HL-60 (cell line): Measurements from ENCODE around the gene RPL10A.
"Not testable (repeated sequence)": the region's sequence is repeated elsewhere in the genome, so short reads cannot be mapped to it uniquely, and the experiment has no call there.

Experiments used
- DNase-seq, 2 experiments: peaks; one replicate each; pipeline ENCODE4 v3.0.0-alpha.2; 2010 to 2020; ENCODE audit warnings: low read depth in 1 of 2, low spot score in 1 of 2
- H3K27ac ChIP-seq: fragments of 250-450 bp; sonication (Bioruptor Pico); replicated peaks from 2 replicates; pipeline ENCODE4 v1.5.1; 2020; ENCODE audit warnings: mild to moderate bottlenecking, moderate library complexity
- H3K27me3 ChIP-seq: fragments of 250-450 bp; sonication (Bioruptor Pico); 2 replicates; pipeline ENCODE4 v1.5.1; 2021; ENCODE audit warnings: mild to moderate bottlenecking, moderate library complexity; ENCODE audit not compliant: insufficient read depth, poor library complexity, severe bottlenecking
- H3K4me3 ChIP-seq: replicated peaks from 2 replicates; pipeline ENCODE4 v1.5.1; 2011; ENCODE audit warnings: mild to moderate bottlenecking, control low read depth, low read length; ENCODE audit not compliant: insufficient read depth
- GABPA ChIP-seq: IDR thresholded peaks from 2 replicates; pipeline ENCODE4 v1.6.1; 2012; ENCODE audit warnings: low read depth
- POLR2AphosphoS5 ChIP-seq: IDR thresholded peaks from 2 replicates; pipeline ENCODE4 v1.6.1; 2012; ENCODE audit warnings: low read depth
- SPI1 ChIP-seq: IDR thresholded peaks from 2 replicates; pipeline ENCODE4 v1.6.1; 2012; ENCODE audit warnings: low read depth, mild to moderate bottlenecking, borderline replicate concordance
- TF ChIP-seq, protein P1 (sequence below): IDR thresholded peaks from 2 replicates; pipeline ENCODE4 v1.6.1; 2012; ENCODE audit warnings: low read depth; ENCODE audit not compliant: insufficient replicate concordance
- TF ChIP-seq, protein P2 (sequence below): IDR thresholded peaks from one replicate; pipeline ENCODE4 v1.5.1; 2011; ENCODE audit warnings: low read length, control low read depth, inconsistent platforms; ENCODE audit not compliant: insufficient read depth

Gene RPL10A

GRCh38 chr6:35435074-35435837 is 32.9 kb upstream of the RPL10A start:
- Histone ChIP-seq H3K4me3 (no peak overlapping the region), H3K27me3 (no peaks in the 10 kb centered on the region), H3K27ac (no peak overlapping the region)
- TF ChIP-seq, protein P1, sequence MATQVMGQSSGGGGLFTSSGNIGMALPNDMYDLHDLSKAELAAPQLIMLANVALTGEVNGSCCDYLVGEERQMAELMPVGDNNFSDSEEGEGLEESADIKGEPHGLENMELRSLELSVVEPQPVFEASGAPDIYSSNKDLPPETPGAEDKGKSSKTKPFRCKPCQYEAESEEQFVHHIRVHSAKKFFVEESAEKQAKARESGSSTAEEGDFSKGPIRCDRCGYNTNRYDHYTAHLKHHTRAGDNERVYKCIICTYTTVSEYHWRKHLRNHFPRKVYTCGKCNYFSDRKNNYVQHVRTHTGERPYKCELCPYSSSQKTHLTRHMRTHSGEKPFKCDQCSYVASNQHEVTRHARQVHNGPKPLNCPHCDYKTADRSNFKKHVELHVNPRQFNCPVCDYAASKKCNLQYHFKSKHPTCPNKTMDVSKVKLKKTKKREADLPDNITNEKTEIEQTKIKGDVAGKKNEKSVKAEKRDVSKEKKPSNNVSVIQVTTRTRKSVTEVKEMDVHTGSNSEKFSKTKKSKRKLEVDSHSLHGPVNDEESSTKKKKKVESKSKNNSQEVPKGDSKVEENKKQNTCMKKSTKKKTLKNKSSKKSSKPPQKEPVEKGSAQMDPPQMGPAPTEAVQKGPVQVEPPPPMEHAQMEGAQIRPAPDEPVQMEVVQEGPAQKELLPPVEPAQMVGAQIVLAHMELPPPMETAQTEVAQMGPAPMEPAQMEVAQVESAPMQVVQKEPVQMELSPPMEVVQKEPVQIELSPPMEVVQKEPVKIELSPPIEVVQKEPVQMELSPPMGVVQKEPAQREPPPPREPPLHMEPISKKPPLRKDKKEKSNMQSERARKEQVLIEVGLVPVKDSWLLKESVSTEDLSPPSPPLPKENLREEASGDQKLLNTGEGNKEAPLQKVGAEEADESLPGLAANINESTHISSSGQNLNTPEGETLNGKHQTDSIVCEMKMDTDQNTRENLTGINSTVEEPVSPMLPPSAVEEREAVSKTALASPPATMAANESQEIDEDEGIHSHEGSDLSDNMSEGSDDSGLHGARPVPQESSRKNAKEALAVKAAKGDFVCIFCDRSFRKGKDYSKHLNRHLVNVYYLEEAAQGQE: no peak
- TF ChIP-seq GABPA: no peak
- no peak for TF ChIP-seq SPI1
- TF ChIP-seq, protein P2, sequence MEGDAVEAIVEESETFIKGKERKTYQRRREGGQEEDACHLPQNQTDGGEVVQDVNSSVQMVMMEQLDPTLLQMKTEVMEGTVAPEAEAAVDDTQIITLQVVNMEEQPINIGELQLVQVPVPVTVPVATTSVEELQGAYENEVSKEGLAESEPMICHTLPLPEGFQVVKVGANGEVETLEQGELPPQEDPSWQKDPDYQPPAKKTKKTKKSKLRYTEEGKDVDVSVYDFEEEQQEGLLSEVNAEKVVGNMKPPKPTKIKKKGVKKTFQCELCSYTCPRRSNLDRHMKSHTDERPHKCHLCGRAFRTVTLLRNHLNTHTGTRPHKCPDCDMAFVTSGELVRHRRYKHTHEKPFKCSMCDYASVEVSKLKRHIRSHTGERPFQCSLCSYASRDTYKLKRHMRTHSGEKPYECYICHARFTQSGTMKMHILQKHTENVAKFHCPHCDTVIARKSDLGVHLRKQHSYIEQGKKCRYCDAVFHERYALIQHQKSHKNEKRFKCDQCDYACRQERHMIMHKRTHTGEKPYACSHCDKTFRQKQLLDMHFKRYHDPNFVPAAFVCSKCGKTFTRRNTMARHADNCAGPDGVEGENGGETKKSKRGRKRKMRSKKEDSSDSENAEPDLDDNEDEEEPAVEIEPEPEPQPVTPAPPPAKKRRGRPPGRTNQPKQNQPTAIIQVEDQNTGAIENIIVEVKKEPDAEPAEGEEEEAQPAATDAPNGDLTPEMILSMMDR: no peak
- no peak for TF ChIP-seq POLR2AphosphoS5
- DNase-seq: no peak

GRCh38 chr6:35436071-35436857 is 31.9 kb upstream of the RPL10A start:
- DNase-seq: no peak
- no peak overlapping the region for H3K27ac ChIP-seq
- no peaks in the 10 kb centered on the region for H3K27me3 ChIP-seq
- TF ChIP-seq, protein P2: no peak
- TF ChIP-seq SPI1: no peak
- no peak overlapping the region for H3K4me3 ChIP-seq

- not testable (repeated sequence) for H3K27ac ChIP-seq, DNase-seq, H3K27me3 ChIP-seq, H3K4me3 ChIP-seq
These were observed 29.7 kb upstream of the RPL10A start for GRCh38 chr6:35438378-35439065.

DNA sequence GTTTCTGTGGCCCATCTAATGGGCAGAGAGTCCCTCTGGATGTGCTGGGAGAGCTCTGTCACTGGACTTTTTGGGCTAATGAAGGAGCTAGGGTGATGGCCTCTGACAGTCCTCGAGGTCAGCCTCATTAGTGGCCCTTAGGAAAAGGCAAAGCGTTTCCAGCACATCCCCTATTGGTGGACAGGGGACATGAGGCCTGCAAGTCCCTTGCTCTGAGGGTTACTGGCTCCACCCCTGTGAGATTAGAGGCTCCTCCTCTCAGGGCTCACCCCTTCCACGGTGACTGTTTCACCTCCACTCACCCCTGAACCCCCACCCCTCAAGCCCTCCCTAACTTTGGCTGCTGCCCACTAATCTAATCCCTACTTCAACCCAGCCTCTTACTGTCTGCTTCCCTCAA is 28.9 kb upstream of the RPL10A start:
- Histone ChIP-seq H3K4me3 (no peak overlapping the region), H3K27ac (no peak overlapping the region), H3K27me3 (no peaks in the 10 kb centered on the region)
- DNase-seq: no peak
- TF ChIP-seq, protein P2: no peak

DNA sequence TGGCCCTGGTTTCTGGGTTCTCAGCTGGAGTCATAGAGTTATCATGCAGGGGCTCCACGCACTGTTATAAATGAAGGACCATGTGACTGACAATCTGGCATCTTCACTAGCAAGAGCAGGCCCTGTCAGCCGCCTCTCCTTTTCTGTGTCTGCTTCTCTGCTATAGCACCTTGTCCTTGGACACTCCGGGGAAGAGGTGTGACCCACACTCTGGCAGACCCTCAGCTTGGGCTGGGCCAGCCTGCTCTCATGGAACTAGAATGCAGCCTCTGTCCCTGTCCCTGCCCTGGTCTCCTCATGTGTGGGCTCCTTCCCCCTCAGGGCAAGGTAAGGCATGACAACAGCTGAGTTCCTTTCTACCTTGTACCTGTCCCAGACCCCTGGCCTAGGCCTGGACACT is 27.0 kb upstream of the RPL10A start:
- Histone ChIP-seq H3K4me3 (no peak overlapping the region), H3K27ac (no peak overlapping the region)

More for the DNA sequence above, 27.0 kb upstream of the RPL10A start:
- no peak for DNase-seq
- TF ChIP-seq SPI1 (no peak), GABPA (no peak), POLR2AphosphoS5 (no peak)
- TF ChIP-seq, protein P2: no peak
- TF ChIP-seq, protein P1: no peak
- no peaks in the 10 kb centered on the region for H3K27me3 ChIP-seq
